ENCODE measurements around the gene CHN2.

DNA sequence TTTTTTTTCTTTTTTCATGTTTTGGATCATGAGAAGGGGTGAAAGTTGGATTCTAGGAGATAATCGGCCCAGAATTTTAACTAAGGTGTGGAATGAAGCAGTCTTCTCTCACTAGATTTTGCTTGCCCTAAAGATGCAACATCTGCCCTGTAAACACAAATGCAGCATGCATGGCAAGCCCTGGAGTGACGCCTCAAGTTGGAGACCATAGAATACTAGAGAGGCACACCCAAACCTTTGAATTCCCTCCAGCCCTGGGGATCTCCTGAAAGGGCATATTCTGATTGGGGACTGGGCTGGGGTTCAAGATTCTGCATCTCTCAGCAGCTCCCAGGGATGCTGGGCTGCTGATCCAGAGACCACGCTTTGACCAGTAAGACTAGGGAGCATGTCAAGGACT, 241.3 kb downstream of the CHN2 start:
- TF ChIP-seq, protein P1, sequence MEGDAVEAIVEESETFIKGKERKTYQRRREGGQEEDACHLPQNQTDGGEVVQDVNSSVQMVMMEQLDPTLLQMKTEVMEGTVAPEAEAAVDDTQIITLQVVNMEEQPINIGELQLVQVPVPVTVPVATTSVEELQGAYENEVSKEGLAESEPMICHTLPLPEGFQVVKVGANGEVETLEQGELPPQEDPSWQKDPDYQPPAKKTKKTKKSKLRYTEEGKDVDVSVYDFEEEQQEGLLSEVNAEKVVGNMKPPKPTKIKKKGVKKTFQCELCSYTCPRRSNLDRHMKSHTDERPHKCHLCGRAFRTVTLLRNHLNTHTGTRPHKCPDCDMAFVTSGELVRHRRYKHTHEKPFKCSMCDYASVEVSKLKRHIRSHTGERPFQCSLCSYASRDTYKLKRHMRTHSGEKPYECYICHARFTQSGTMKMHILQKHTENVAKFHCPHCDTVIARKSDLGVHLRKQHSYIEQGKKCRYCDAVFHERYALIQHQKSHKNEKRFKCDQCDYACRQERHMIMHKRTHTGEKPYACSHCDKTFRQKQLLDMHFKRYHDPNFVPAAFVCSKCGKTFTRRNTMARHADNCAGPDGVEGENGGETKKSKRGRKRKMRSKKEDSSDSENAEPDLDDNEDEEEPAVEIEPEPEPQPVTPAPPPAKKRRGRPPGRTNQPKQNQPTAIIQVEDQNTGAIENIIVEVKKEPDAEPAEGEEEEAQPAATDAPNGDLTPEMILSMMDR (IDR thresholded peaks at IDR 0.05 in 2 of 3, conservative IDR thresholded peaks at IDR 0.05 in 1 of 3; ENCODE audit: borderline replicate concordance in 1 of 3, insufficient read depth in 1 of 3, low read depth in 2 of 3, low read length in 2 of 3) = no peak
- TF ChIP-seq, protein P2, sequence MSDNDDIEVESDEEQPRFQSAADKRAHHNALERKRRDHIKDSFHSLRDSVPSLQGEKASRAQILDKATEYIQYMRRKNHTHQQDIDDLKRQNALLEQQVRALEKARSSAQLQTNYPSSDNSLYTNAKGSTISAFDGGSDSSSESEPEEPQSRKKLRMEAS (IDR thresholded peaks at IDR 0.05) = no peak
- TF ChIP-seq POLR2AphosphoS5 (IDR thresholded peaks at IDR 0.05; ENCODE audit: low read depth, low read length) = no peak
- TF ChIP-seq ZNF274 (IDR thresholded peaks at IDR 0.05; ENCODE audit: low read depth, low read length) = no peak
- no peak for TF ChIP-seq ATF3 (IDR thresholded peaks at IDR 0.05)

All from HCT116 (cell line).